K562 (cell line): ENCODE data around the gene MGAT4C. TPM values are rescaled to one million over a fixed set of nuclear protein-coding genes. Genes with fewer than 3 reads are reported as not detected.

Experiments
- ATAC-seq: fragments of 200-7000 bp; cut with Tn5 transposase; 3 replicates; pipeline ENCODE4 v1.9.1; 2020; ENCODE audit warnings: moderate library complexity
- BruUV-seq: library from RNA; stranded (reverse); fragments of 400-500 nt; replicated peaks from 2 replicates; lab custom pipeline; 2021; lab: Mats Ljungman, UMichigan
- CTCF ChIA-PET: fragments of 300-600 bp; formaldehyde crosslinking; extraction: SDS; loops from one replicate; lab custom pipeline; 2021; ENCODE audit warnings: low intra/inter-chr PET ratio; lab: Yijun Ruan, JAX
- POLR2A ChIA-PET: fragments of 300-600, 350-650 bp; sonication (Branson Sonifier 250); formaldehyde crosslinking; extraction: SDS; loops from one replicate; lab custom pipeline; 2021; ENCODE audit warnings: antibody characterized with exemption, inconsistent platforms; lab: Yijun Ruan, JAX
- DNase-seq, 4 experiments: peaks; one replicate each; pipeline versions ENCODE4 v3.0.0 to v3.0.0-alpha.2; 2011 to 2018; ENCODE audit warnings: low spot score in 3 of 4, mixed read lengths in 3 of 4; ENCODE audit errors: extremely low read depth in 1 of 4
- FAIRE-seq: peaks from 2 replicates; lab custom pipeline; 2011; peaks lifted over from hg19 to GRCh38; lab: Jason Lieb, UNC
- H2AFZ ChIP-seq: 2 replicates; pipeline ENCODE4 v1.6.0; 2011; ENCODE audit warnings: low read depth, low read length, control low read depth, inconsistent platforms
- H3K27ac ChIP-seq: fragments of 200-600 bp; 3 replicates; pipeline ENCODE4 v1.8.0; 2011; ENCODE audit warnings: low read depth, mild to moderate bottlenecking, control low read depth, inconsistent platforms, low read length, moderate library complexity, mixed read lengths; ENCODE audit errors: extremely low read depth
- H3K27me3 ChIP-seq, 2 experiments: fragments of 300-600 bp in 1 of 2; 2 replicates in 1 of 2; 3 replicates in 1 of 2; pipeline versions ENCODE4 v1.6.0 to v1.8.0; 2011; ENCODE audit warnings: inconsistent platforms in 2 of 2, low read length in 2 of 2, mild to moderate bottlenecking in 1 of 2, mixed read lengths in 1 of 2, moderate library complexity in 1 of 2; ENCODE audit not compliant: control insufficient read depth in 2 of 2, insufficient read depth in 2 of 2
- H3K36me3 ChIP-seq: fragments of 300-600 bp; 3 replicates; pipeline ENCODE4 v1.8.0; 2011; ENCODE audit warnings: mild to moderate bottlenecking, low read length, inconsistent platforms; ENCODE audit not compliant: control insufficient read depth, insufficient read depth
- H3K4me1 ChIP-seq, 2 experiments: fragments of 200-600 bp in 1 of 2; replicated peaks in 1 of 2; 2 replicates in 1 of 2; 3 replicates in 1 of 2; pipeline versions ENCODE4 v1.5.1 to v1.8.0; 2011; ENCODE audit warnings: inconsistent platforms in 2 of 2, low read length in 2 of 2, mild to moderate bottlenecking in 1 of 2, mixed read lengths in 1 of 2, moderate library complexity in 1 of 2; ENCODE audit not compliant: control insufficient read depth in 2 of 2, insufficient read depth in 2 of 2
- H3K4me2 ChIP-seq: 2 replicates; pipeline ENCODE4 v1.6.1; 2011; ENCODE audit warnings: low read length, control low read depth, inconsistent platforms, mixed read lengths; ENCODE audit not compliant: insufficient read depth
- H3K4me3 ChIP-seq: fragments of 200-600 bp; sonication (generic), shearing (Covaris generic); 2 replicates; pipeline ENCODE4 v1.5.1; 2016; ENCODE audit warnings: control low read depth, inconsistent platforms
- H3K79me2 ChIP-seq: fragments of 200-600 bp; 3 replicates; pipeline ENCODE4 v1.8.0; 2011; ENCODE audit warnings: low read length, inconsistent platforms; ENCODE audit not compliant: control insufficient read depth, insufficient read depth
- H3K9ac ChIP-seq, 2 experiments: 2 replicates each; pipeline versions ENCODE4 v1.6.0 to v1.6.1; 2011; ENCODE audit warnings: low read depth in 2 of 2, low read length in 2 of 2, control low read depth in 1 of 2, inconsistent platforms in 1 of 2, mild to moderate bottlenecking in 1 of 2, mixed read lengths in 1 of 2; ENCODE audit not compliant: insufficient read depth in 1 of 2
- H3K9me1 ChIP-seq: one replicate; pipeline ENCODE4 v1.6.0; 2011; ENCODE audit warnings: inconsistent platforms, mild to moderate bottlenecking, low read length, moderate library complexity; ENCODE audit not compliant: control insufficient read depth, insufficient read depth
- H3K9me3 ChIP-seq: replicated peaks from 2 replicates; pipeline ENCODE4 v1.5.1; 2011; ENCODE audit warnings: low read depth, low read length, inconsistent platforms; ENCODE audit not compliant: control insufficient read depth, insufficient read depth
- H4K20me1 ChIP-seq: replicated peaks from 2 replicates; pipeline ENCODE4 v1.6.1; 2011; ENCODE audit warnings: low read length, inconsistent platforms, mixed read lengths; ENCODE audit not compliant: control insufficient read depth, insufficient read depth
- EHMT2 ChIP-seq: fragments of 450-650 bp; IDR thresholded peaks from 2 replicates; pipeline ENCODE4 v1.6.1; 2018; ENCODE audit warnings: antibody characterized with exemption
- FOSL1 ChIP-seq: fragments of 200-800 bp; sonication (Bioruptor generic); conservative IDR thresholded peaks from 2 replicates; pipeline ENCODE4 v1.6.1; 2016; ENCODE audit warnings: missing genetic modification characterization, missing compliant biosample characterization
- MTA1 ChIP-seq: fragments of 450-650 bp; IDR thresholded peaks from 2 replicates; pipeline ENCODE4 v1.6.1; 2017; ENCODE audit warnings: borderline replicate concordance
- SOX6 ChIP-seq: fragments of 450-650 bp; IDR thresholded peaks from 2 replicates; pipeline ENCODE4 v1.6.1; 2014; ENCODE audit warnings: mild to moderate bottlenecking
- ZNF140 ChIP-seq: fragments of 250-450 bp; sonication (Bioruptor Pico); IDR thresholded peaks from 2 replicates; pipeline ENCODE4 v1.8.0; 2021; ENCODE audit warnings: moderate library complexity, mild to moderate bottlenecking, inconsistent platforms
- ZNF146 ChIP-seq: IDR thresholded peaks from one replicate; pipeline ENCODE4 v1.6.1; 2018; ENCODE audit warnings: missing compliant biosample characterization; ENCODE audit not compliant: unreplicated experiment
- ZNF354B ChIP-seq: fragments of 250-450 bp; sonication (Bioruptor Pico); IDR thresholded peaks from 2 replicates; pipeline ENCODE4 v1.4.0; 2020
- ZNF444 ChIP-seq: fragments of 250-450 bp; sonication (Bioruptor Pico); IDR thresholded peaks from 2 replicates; pipeline ENCODE4 v1.4.0; 2020; ENCODE audit warnings: mild to moderate bottlenecking, moderate library complexity
- WGBS: fragments of 100-300 bp; shearing (Covaris generic); methylation state at CpG from one replicate; pipeline ENCODE4 v1.1.6; 2016; ENCODE audit warnings: low coverage, mixed read lengths; ENCODE audit not compliant: insufficient coverage; ENCODE audit errors: missing lambda C conversion rate; 5-methylcytosine and 5-hydroxymethylcytosine counted together
- in situ Hi-C: fragments of 300-500 bp; cut with MboI; formaldehyde crosslinking; loops from 4 replicates; pipeline ENCODE4 v1.15.0; 2018; ENCODE audit warnings: inconsistent platforms, mixed read lengths
- intact Hi-C: fragments of 100-400 bp; cut with micrococcal nuclease; formaldehyde crosslinking; loops from 2 replicates; pipeline ENCODE4 v1.14.2; 2022
- polyA plus RNA-seq, 8 experiments: library from polyadenylated mRNA; depleted of rRNA in 4 of 8; stranded (reverse) in 5 of 8; unstranded in 3 of 8; fragments of >200 nt; fragmentation: Nextera tagmentation in 2 of 8; fragmentation: Illumina TruSeq in 1 of 8; extraction: Ambion mirVana in 2 of 8; extraction: Trizol in 1 of 8; gene quantifications; 2 replicates each; pipeline versions ENCODE4 v1.2.1 to v1.2.3, GENCODE V29; 2011 to 2014; ENCODE audit warnings: inconsistent platforms in 1 of 8, missing spikeins in 1 of 8
- total RNA-seq, 7 experiments: library from RNA; depleted of rRNA in 6 of 7; stranded (reverse); fragments of >200 nt in 6 of 7; fragmentation: Illumina TruSeq in 2 of 7; extraction: Trizol in 2 of 7; gene quantifications; 2 replicates each; pipeline versions ENCODE4 v1.2.1 to v1.2.3, GENCODE V29; 2011 to 2021; ENCODE audit warnings: low replicate concordance in 1 of 7

The MGAT4C gene
- total and polyA plus RNA-seq, 9 of the 15 experiments (the other 6 are each of a cell fraction or from before 2014, with no cell fraction given): not detected

GRCh38 chr12:85951823-85952222 is 304.4 kb downstream of the MGAT4C start:
- Histone ChIP-seq H3K9me3 (no peaks in the 10 kb centered on the region), H3K36me3 (no peaks in the 10 kb centered on the region), H3K79me2 (no peaks in the 10 kb centered on the region), H3K4me3 (no peak overlapping the region), H2AFZ (no peak overlapping the region), H3K27me3 (no peaks in the 10 kb centered on the region), H3K27ac (no peak overlapping the region), H3K4me1 (no peaks in the 10 kb centered on the region), H4K20me1 (no peaks in the 10 kb centered on the region), H3K9me1 (no peaks in the 10 kb centered on the region), H3K4me2 (no peak overlapping the region), H3K9ac (no peak overlapping the region)
- TF ChIP-seq EHMT2 (no peak), ZNF146 (CRISPR knock-in tag) (no peak), ZNF354B (CRISPR knock-in tag) (no peak), MTA1 (no peak), SOX6 (no peak), ZNF140 (no peak), ZNF444 (CRISPR knock-in tag) (no peak)
- ATAC-seq (no peak), DNase-seq (no peak), FAIRE-seq (no peak)
- CTCF ChIA-PET: no interaction called here
- in situ Hi-C loops: no loop called here
- WGBS: 0% methylated on average over 1 of the region's 1 CpG
- BruUV-seq: no TSS peak
- POLR2A ChIA-PET: no interaction called here
- intact Hi-C loops: no loop called here

- no peak for TF ChIP-seq FOSL1
- Histone ChIP-seq H3K9me3 (no peaks in the 10 kb centered on the region), H3K36me3 (no peaks in the 10 kb centered on the region), H3K27me3 (no peaks in the 10 kb centered on the region), H3K27ac (no peak overlapping the region), H2AFZ (no peak overlapping the region), H3K4me1 (no peaks in the 10 kb centered on the region), H4K20me1 (no peaks in the 10 kb centered on the region), H3K79me2 (no peaks in the 10 kb centered on the region), H3K4me2 (no peak overlapping the region), H3K9me1 (no peaks in the 10 kb centered on the region), H3K4me3 (no peak overlapping the region), H3K9ac (no peak overlapping the region)
- POLR2A ChIA-PET: interaction anchor here (0.7 kb wide), 1 partner anchor 19 kb away, joined by 3 read pairs; no protein-coding TSS in a partner anchor
- CTCF ChIA-PET: no interaction called here
- no peak for FAIRE-seq
- DNase-seq: no peak
- in situ Hi-C loops (no loop called here), intact Hi-C loops (no loop called here)
- 0% methylated on average over 1 of the region's 1 CpG for WGBS
- ATAC-seq: no peak
- no TSS peak for BruUV-seq
Observed at GRCh38 chr12:85949253-85949652, 306.9 kb downstream of the MGAT4C start.
